H9 (cell line): ENCODE measurements around the gene PROKR2. TPM values are rescaled to one million over a fixed set of nuclear protein-coding genes. Genes with fewer than 3 reads are reported as not detected.

Experiments used
- DNase-seq: peaks from one replicate; pipeline ENCODE4 v3.0.0-alpha.2; 2017
- H2AFZ ChIP-seq: one replicate; pipeline ENCODE4 v1.6.1; 2013; ENCODE audit warnings: mild to moderate bottlenecking, low read length, control low read depth, moderate library complexity
- H2AK5ac ChIP-seq: 2 replicates; pipeline ENCODE4 v1.6.1; 2013; ENCODE audit warnings: low read length, control low read depth, mixed read lengths; ENCODE audit not compliant: insufficient read length
- H2BK120ac ChIP-seq: one replicate; pipeline ENCODE4 v1.6.1; 2013; ENCODE audit warnings: low read depth, mild to moderate bottlenecking, low read length, control low read depth, inconsistent platforms; ENCODE audit not compliant: poor library complexity, severe bottlenecking
- H2BK12ac ChIP-seq: 2 replicates; pipeline ENCODE4 v1.6.1; 2013; ENCODE audit warnings: low read length, control low read depth, mixed read lengths, low read depth; ENCODE audit not compliant: insufficient read length
- H2BK15ac ChIP-seq: 2 replicates; pipeline ENCODE4 v1.6.1; 2013; ENCODE audit warnings: low read depth, low read length, control low read depth
- H2BK20ac ChIP-seq: one replicate; pipeline ENCODE4 v1.6.1; 2013; ENCODE audit warnings: low read depth, mild to moderate bottlenecking, low read length, control low read depth, inconsistent platforms; ENCODE audit not compliant: poor library complexity, severe bottlenecking
- H2BK5ac ChIP-seq: 2 replicates; pipeline ENCODE4 v1.6.1; 2013; ENCODE audit warnings: low read length, control low read depth, mixed read lengths; ENCODE audit not compliant: insufficient read length
- H3K14ac ChIP-seq: 2 replicates; pipeline ENCODE4 v1.6.1; 2013; ENCODE audit warnings: low read length, control low read depth; ENCODE audit not compliant: insufficient read depth
- H3K18ac ChIP-seq: 2 replicates; pipeline ENCODE4 v1.6.1; 2013; ENCODE audit warnings: low read depth, mild to moderate bottlenecking, mixed read lengths, low read length, control low read depth; ENCODE audit not compliant: insufficient read length
- H3K23ac ChIP-seq: 2 replicates; pipeline ENCODE4 v1.6.1; 2013; ENCODE audit warnings: low read length, control low read depth, mixed read lengths, low read depth; ENCODE audit not compliant: insufficient read length
- H3K23me2 ChIP-seq: 2 replicates; pipeline ENCODE4 v1.6.1; 2013; ENCODE audit warnings: low read depth, mild to moderate bottlenecking, mixed read lengths, low read length, control low read depth; ENCODE audit not compliant: insufficient read length, poor library complexity, severe bottlenecking
- H3K27ac ChIP-seq: 2 replicates; pipeline ENCODE4 v1.5.1; 2013; ENCODE audit warnings: low read length, control low read depth, mixed read lengths, low read depth; ENCODE audit not compliant: insufficient read length
- H3K27me3 ChIP-seq: 2 replicates; pipeline ENCODE4 v1.6.1; 2013; ENCODE audit warnings: low read length, control low read depth, inconsistent platforms; ENCODE audit not compliant: insufficient read depth
- H3K4ac ChIP-seq: 2 replicates; pipeline ENCODE4 v1.6.1; 2013; ENCODE audit warnings: low read depth, mild to moderate bottlenecking, control low read depth, inconsistent platforms, low read length, moderate library complexity
- H3K4me1 ChIP-seq: 2 replicates; pipeline ENCODE4 v1.6.1; 2013; ENCODE audit warnings: low read length, control low read depth, inconsistent platforms; ENCODE audit not compliant: insufficient read depth
- H3K4me2 ChIP-seq: 2 replicates; pipeline ENCODE4 v1.6.1; 2013; ENCODE audit warnings: low read length, control low read depth, mixed read lengths; ENCODE audit not compliant: insufficient read length, insufficient read depth
- H3K56ac ChIP-seq: 2 replicates; pipeline ENCODE4 v1.6.1; 2013; ENCODE audit warnings: low read depth, mild to moderate bottlenecking, mixed read lengths, low read length, control low read depth; ENCODE audit not compliant: insufficient read length
- H3K79me1 ChIP-seq: 2 replicates; pipeline ENCODE4 v1.6.1; 2013; ENCODE audit warnings: low read depth, mild to moderate bottlenecking, moderate library complexity, low read length, control low read depth, inconsistent platforms; ENCODE audit not compliant: insufficient read depth, poor library complexity, severe bottlenecking
- H3K79me2 ChIP-seq: 2 replicates; pipeline ENCODE4 v1.6.1; 2013; ENCODE audit warnings: low read length, control low read depth, inconsistent platforms; ENCODE audit not compliant: insufficient read depth
- H3K9ac ChIP-seq: 2 replicates; pipeline ENCODE4 v1.6.1; 2013; ENCODE audit warnings: low read length, control low read depth, mixed read lengths; ENCODE audit not compliant: insufficient read length; ENCODE audit errors: extremely low read depth
- H3K9me3 ChIP-seq: one replicate; pipeline ENCODE4 v1.6.1; 2013; ENCODE audit warnings: low read depth, low read length, inconsistent platforms; ENCODE audit not compliant: control insufficient read depth
- H3T11ph ChIP-seq: one replicate; pipeline ENCODE4 v1.6.1; 2013; ENCODE audit warnings: mild to moderate bottlenecking, low read length, control low read depth, inconsistent platforms
- H4K20me1 ChIP-seq: one replicate; pipeline ENCODE4 v1.6.1; 2013; ENCODE audit not compliant: control insufficient read depth, insufficient read length, insufficient read depth
- H4K5ac ChIP-seq: 2 replicates; pipeline ENCODE4 v1.6.1; 2013; ENCODE audit warnings: low read depth, mild to moderate bottlenecking, mixed read lengths, low read length, control low read depth; ENCODE audit not compliant: insufficient read length
- H4K8ac ChIP-seq: replicated peaks from 2 replicates; pipeline ENCODE4 v1.6.1; 2013; ENCODE audit warnings: low read length, control low read depth, mixed read lengths, low read depth; ENCODE audit not compliant: insufficient read length
- H4K91ac ChIP-seq: 2 replicates; pipeline ENCODE4 v1.6.1; 2013; ENCODE audit warnings: low read depth, mild to moderate bottlenecking, moderate library complexity, mixed read lengths, low read length, control low read depth; ENCODE audit not compliant: insufficient read length
- H3K27ac Mint-ChIP-seq, 3 experiments: 2 replicates in 2 of 3; 3 replicates in 1 of 3; pipeline ENCODE4 v1.8.0; 2020 to 2021; ENCODE audit warnings: mixed read lengths in 3 of 3, mild to moderate bottlenecking in 1 of 3, moderate library complexity in 1 of 3
- H3K27me3 Mint-ChIP-seq: 2 replicates; pipeline ENCODE4 v1.8.0; 2021; ENCODE audit warnings: low read depth, mild to moderate bottlenecking, moderate library complexity, mixed read lengths
- H3K36me3 Mint-ChIP-seq, 3 experiments: 2 replicates in 2 of 3; 3 replicates in 1 of 3; pipeline ENCODE4 v1.8.0; 2020 to 2021; ENCODE audit warnings: low read depth in 3 of 3, mixed read lengths in 3 of 3; ENCODE audit not compliant: insufficient read depth in 1 of 3
- H3K4me1 Mint-ChIP-seq, 2 experiments: 2 replicates each; pipeline ENCODE4 v1.8.0; 2020; ENCODE audit warnings: mixed read lengths in 2 of 2
- H3K4me3 Mint-ChIP-seq, 2 experiments: 2 replicates in 1 of 2; 3 replicates in 1 of 2; pipeline ENCODE4 v1.8.0; 2020 to 2021; ENCODE audit warnings: mild to moderate bottlenecking in 2 of 2, mixed read lengths in 2 of 2, moderate library complexity in 1 of 2
- H3K9me3 Mint-ChIP-seq, 2 experiments: 2 replicates in 1 of 2; 3 replicates in 1 of 2; pipeline ENCODE4 v1.8.0; 2020; ENCODE audit warnings: mild to moderate bottlenecking in 2 of 2, mixed read lengths in 2 of 2, moderate library complexity in 1 of 2
- CTCF ChIP-seq: fragments of 200-600 bp; sonication (generic); conservative IDR thresholded peaks from 3 replicates; pipeline ENCODE4 v1.8.0; 2021; ENCODE audit warnings: antibody characterized with exemption, mild to moderate bottlenecking
- WGBS: extraction: QIAGEN DNeasy Blood & Tissue Kit; methylation state at CpG from one replicate; pipeline ENCODE4 v1.1.7; 2013; ENCODE audit warnings: missing lambda C conversion rate, low lambda C conversion rate, mixed read lengths; ENCODE audit not compliant: insufficient read length; ENCODE audit errors: extremely low coverage; 5-methylcytosine and 5-hydroxymethylcytosine counted together
- total RNA-seq: library from RNA; stranded (reverse); gene quantifications from 2 replicates; pipeline ENCODE4 v1.2.1, GENCODE V29; 2021

The PROKR2 gene
- total RNA-seq, 1 experiment from 2014 or later: 0.46 TPM

GRCh38 chr20:5313916-5314315 is 2.8 kb downstream of the PROKR2 start:
- DNase-seq: no peak
- Mint-ChIP-seq H3K9me3 (peaks cover 20 to 21% of the 10 kb centered on the region in 2 experiments), H3K27me3 (peaks cover 60% of the 10 kb centered on the region), H3K4me3 (peak overlapping the region in 1 of 2 experiments; percentile 63; a peak in 3 of 5 replicates), H3K36me3 (peaks cover 22 to 37% (median 25%) of the 10 kb centered on the region in 3 experiments), H3K27ac (no peak overlapping the region), H3K4me1 (peaks cover 8 to 9% of the 10 kb centered on the region in 2 experiments)
- Histone ChIP-seq H3K4me2 (no peak overlapping the region), H3K9ac (no peak overlapping the region), H3K56ac (no peak overlapping the region), H2AK5ac (no peak overlapping the region), H3K14ac (no peak overlapping the region), H3K23me2 (peaks cover 14% of the 10 kb centered on the region), H2BK20ac (no peak overlapping the region), H3K4me1 (no peaks in the 10 kb centered on the region), H4K5ac (no peak overlapping the region), H2BK15ac (no peak overlapping the region), H2BK5ac (no peak overlapping the region), H4K20me1 (no peaks in the 10 kb centered on the region), H3T11ph (no peak overlapping the region), H3K27me3 (peaks cover 16% of the 10 kb centered on the region; the same call in 1 of the 2 replicates), H4K91ac (no peak overlapping the region), H2AFZ (no peak overlapping the region), H2BK12ac (no peak overlapping the region), H3K79me2 (no peaks in the 10 kb centered on the region), H3K79me1 (no peaks in the 10 kb centered on the region), H2BK120ac (no peak overlapping the region), H3K27ac (no peak overlapping the region), H3K23ac (no peak overlapping the region), H3K4ac (no peak overlapping the region), H3K18ac (no peak overlapping the region), H4K8ac (no peak overlapping the region), H3K9me3 (peaks cover 2% of the 10 kb centered on the region)
- no peak for TF ChIP-seq CTCF
- WGBS: no CpG with 5 or more reads among the region's 17 CpGs
